H9 (cell line): Measurements from ENCODE around the gene CPXM1. TPM values are rescaled to one million over a fixed set of nuclear protein-coding genes. Genes with fewer than 3 reads are reported as not detected.

ENCODE experiments used
- DNase-seq: peaks from one replicate; pipeline ENCODE4 v3.0.0-alpha.2; 2017
- H2AFZ ChIP-seq: one replicate; pipeline ENCODE4 v1.6.1; 2013; ENCODE audit warnings: mild to moderate bottlenecking, low read length, control low read depth, moderate library complexity
- H2AK5ac ChIP-seq: 2 replicates; pipeline ENCODE4 v1.6.1; 2013; ENCODE audit warnings: low read length, control low read depth, mixed read lengths; ENCODE audit not compliant: insufficient read length
- H2BK120ac ChIP-seq: one replicate; pipeline ENCODE4 v1.6.1; 2013; ENCODE audit warnings: low read depth, mild to moderate bottlenecking, low read length, control low read depth, inconsistent platforms; ENCODE audit not compliant: poor library complexity, severe bottlenecking
- H2BK12ac ChIP-seq: 2 replicates; pipeline ENCODE4 v1.6.1; 2013; ENCODE audit warnings: low read length, control low read depth, mixed read lengths, low read depth; ENCODE audit not compliant: insufficient read length
- H2BK15ac ChIP-seq: 2 replicates; pipeline ENCODE4 v1.6.1; 2013; ENCODE audit warnings: low read depth, low read length, control low read depth
- H2BK20ac ChIP-seq: one replicate; pipeline ENCODE4 v1.6.1; 2013; ENCODE audit warnings: low read depth, mild to moderate bottlenecking, low read length, control low read depth, inconsistent platforms; ENCODE audit not compliant: poor library complexity, severe bottlenecking
- H2BK5ac ChIP-seq: 2 replicates; pipeline ENCODE4 v1.6.1; 2013; ENCODE audit warnings: low read length, control low read depth, mixed read lengths; ENCODE audit not compliant: insufficient read length
- H3K14ac ChIP-seq: 2 replicates; pipeline ENCODE4 v1.6.1; 2013; ENCODE audit warnings: low read length, control low read depth; ENCODE audit not compliant: insufficient read depth
- H3K18ac ChIP-seq: 2 replicates; pipeline ENCODE4 v1.6.1; 2013; ENCODE audit warnings: low read depth, mild to moderate bottlenecking, mixed read lengths, low read length, control low read depth; ENCODE audit not compliant: insufficient read length
- H3K23ac ChIP-seq: 2 replicates; pipeline ENCODE4 v1.6.1; 2013; ENCODE audit warnings: low read length, control low read depth, mixed read lengths, low read depth; ENCODE audit not compliant: insufficient read length
- H3K23me2 ChIP-seq: 2 replicates; pipeline ENCODE4 v1.6.1; 2013; ENCODE audit warnings: low read depth, mild to moderate bottlenecking, mixed read lengths, low read length, control low read depth; ENCODE audit not compliant: insufficient read length, poor library complexity, severe bottlenecking
- H3K27ac ChIP-seq: 2 replicates; pipeline ENCODE4 v1.5.1; 2013; ENCODE audit warnings: low read length, control low read depth, mixed read lengths, low read depth; ENCODE audit not compliant: insufficient read length
- H3K27me3 ChIP-seq: 2 replicates; pipeline ENCODE4 v1.6.1; 2013; ENCODE audit warnings: low read length, control low read depth, inconsistent platforms; ENCODE audit not compliant: insufficient read depth
- H3K4ac ChIP-seq: 2 replicates; pipeline ENCODE4 v1.6.1; 2013; ENCODE audit warnings: low read depth, mild to moderate bottlenecking, control low read depth, inconsistent platforms, low read length, moderate library complexity
- H3K4me1 ChIP-seq: 2 replicates; pipeline ENCODE4 v1.6.1; 2013; ENCODE audit warnings: low read length, control low read depth, inconsistent platforms; ENCODE audit not compliant: insufficient read depth
- H3K4me2 ChIP-seq: 2 replicates; pipeline ENCODE4 v1.6.1; 2013; ENCODE audit warnings: low read length, control low read depth, mixed read lengths; ENCODE audit not compliant: insufficient read length, insufficient read depth
- H3K56ac ChIP-seq: 2 replicates; pipeline ENCODE4 v1.6.1; 2013; ENCODE audit warnings: low read depth, mild to moderate bottlenecking, mixed read lengths, low read length, control low read depth; ENCODE audit not compliant: insufficient read length
- H3K79me1 ChIP-seq: 2 replicates; pipeline ENCODE4 v1.6.1; 2013; ENCODE audit warnings: low read depth, mild to moderate bottlenecking, moderate library complexity, low read length, control low read depth, inconsistent platforms; ENCODE audit not compliant: insufficient read depth, poor library complexity, severe bottlenecking
- H3K79me2 ChIP-seq: 2 replicates; pipeline ENCODE4 v1.6.1; 2013; ENCODE audit warnings: low read length, control low read depth, inconsistent platforms; ENCODE audit not compliant: insufficient read depth
- H3K9ac ChIP-seq: 2 replicates; pipeline ENCODE4 v1.6.1; 2013; ENCODE audit warnings: low read length, control low read depth, mixed read lengths; ENCODE audit not compliant: insufficient read length; ENCODE audit errors: extremely low read depth
- H3K9me3 ChIP-seq: one replicate; pipeline ENCODE4 v1.6.1; 2013; ENCODE audit warnings: low read depth, low read length, inconsistent platforms; ENCODE audit not compliant: control insufficient read depth
- H3T11ph ChIP-seq: one replicate; pipeline ENCODE4 v1.6.1; 2013; ENCODE audit warnings: mild to moderate bottlenecking, low read length, control low read depth, inconsistent platforms
- H4K20me1 ChIP-seq: one replicate; pipeline ENCODE4 v1.6.1; 2013; ENCODE audit not compliant: control insufficient read depth, insufficient read length, insufficient read depth
- H4K5ac ChIP-seq: 2 replicates; pipeline ENCODE4 v1.6.1; 2013; ENCODE audit warnings: low read depth, mild to moderate bottlenecking, mixed read lengths, low read length, control low read depth; ENCODE audit not compliant: insufficient read length
- H4K8ac ChIP-seq: replicated peaks from 2 replicates; pipeline ENCODE4 v1.6.1; 2013; ENCODE audit warnings: low read length, control low read depth, mixed read lengths, low read depth; ENCODE audit not compliant: insufficient read length
- H4K91ac ChIP-seq: 2 replicates; pipeline ENCODE4 v1.6.1; 2013; ENCODE audit warnings: low read depth, mild to moderate bottlenecking, moderate library complexity, mixed read lengths, low read length, control low read depth; ENCODE audit not compliant: insufficient read length
- H3K27ac Mint-ChIP-seq, 3 experiments: 2 replicates in 2 of 3; 3 replicates in 1 of 3; pipeline ENCODE4 v1.8.0; 2020 to 2021; ENCODE audit warnings: mixed read lengths in 3 of 3, mild to moderate bottlenecking in 1 of 3, moderate library complexity in 1 of 3
- H3K27me3 Mint-ChIP-seq: 2 replicates; pipeline ENCODE4 v1.8.0; 2021; ENCODE audit warnings: low read depth, mild to moderate bottlenecking, moderate library complexity, mixed read lengths
- H3K36me3 Mint-ChIP-seq, 3 experiments: 2 replicates in 2 of 3; 3 replicates in 1 of 3; pipeline ENCODE4 v1.8.0; 2020 to 2021; ENCODE audit warnings: low read depth in 3 of 3, mixed read lengths in 3 of 3; ENCODE audit not compliant: insufficient read depth in 1 of 3
- H3K4me1 Mint-ChIP-seq, 2 experiments: 2 replicates each; pipeline ENCODE4 v1.8.0; 2020; ENCODE audit warnings: mixed read lengths in 2 of 2
- H3K4me3 Mint-ChIP-seq, 2 experiments: 2 replicates in 1 of 2; 3 replicates in 1 of 2; pipeline ENCODE4 v1.8.0; 2020 to 2021; ENCODE audit warnings: mild to moderate bottlenecking in 2 of 2, mixed read lengths in 2 of 2, moderate library complexity in 1 of 2
- H3K9me3 Mint-ChIP-seq, 2 experiments: 2 replicates in 1 of 2; 3 replicates in 1 of 2; pipeline ENCODE4 v1.8.0; 2020; ENCODE audit warnings: mild to moderate bottlenecking in 2 of 2, mixed read lengths in 2 of 2, moderate library complexity in 1 of 2
- CTCF ChIP-seq: fragments of 200-600 bp; sonication (generic); conservative IDR thresholded peaks from 3 replicates; pipeline ENCODE4 v1.8.0; 2021; ENCODE audit warnings: antibody characterized with exemption, mild to moderate bottlenecking
- WGBS: extraction: QIAGEN DNeasy Blood & Tissue Kit; methylation state at CpG from one replicate; pipeline ENCODE4 v1.1.7; 2013; ENCODE audit warnings: missing lambda C conversion rate, low lambda C conversion rate, mixed read lengths; ENCODE audit not compliant: insufficient read length; ENCODE audit errors: extremely low coverage; 5-methylcytosine and 5-hydroxymethylcytosine counted together
- total RNA-seq: library from RNA; stranded (reverse); gene quantifications from 2 replicates; pipeline ENCODE4 v1.2.1, GENCODE V29; 2021

The CPXM1 gene
- total RNA-seq, 1 experiment from 2014 or later = 69.0 TPM

GRCh38 chr20:2745060-2745910, 55.1 kb downstream of the CPXM1 start:
- H4K91ac ChIP-seq = no peak overlapping the region
- H3K9me3 Mint-ChIP-seq = no peaks in the 10 kb centered on the region; a peak in 3 of 5 replicates
- no peaks in the 10 kb centered on the region for H3K79me1 ChIP-seq
- no peak overlapping the region for H4K8ac ChIP-seq
- no peak overlapping the region for H3K4me3 Mint-ChIP-seq
- no peaks in the 10 kb centered on the region for H3K36me3 Mint-ChIP-seq
- TF ChIP-seq CTCF = no peak
- H2BK20ac ChIP-seq = no peak overlapping the region
- no peak overlapping the region for H3K27ac ChIP-seq
- no peak overlapping the region for H2BK120ac ChIP-seq
- H3K23ac ChIP-seq = no peak overlapping the region
- H3K4me2 ChIP-seq = no peak overlapping the region
- H2BK12ac ChIP-seq = no peak overlapping the region
- no peak overlapping the region for H3K4ac ChIP-seq
- WGBS = no CpG with 5 or more reads among the region's 12 CpGs
- no peak overlapping the region for H3T11ph ChIP-seq
- no peak overlapping the region for H2AFZ ChIP-seq
- no peak overlapping the region for H3K27ac Mint-ChIP-seq
- peaks cover 97% of the 10 kb centered on the region for H3K27me3 Mint-ChIP-seq
- H2BK15ac ChIP-seq = no peak overlapping the region
- no peaks in the 10 kb centered on the region; the same call in 1 of the 2 replicates for H3K4me1 ChIP-seq
- no peak overlapping the region for H4K5ac ChIP-seq
- H2BK5ac ChIP-seq = no peak overlapping the region
- H3K56ac ChIP-seq = no peak overlapping the region
- no peak overlapping the region for H3K18ac ChIP-seq
- no peak overlapping the region for H2AK5ac ChIP-seq
- DNase-seq = no peak
- no peak overlapping the region for H3K14ac ChIP-seq
- no peaks in the 10 kb centered on the region for H3K9me3 ChIP-seq
- H3K4me1 Mint-ChIP-seq = peaks cover 26 to 35% of the 10 kb centered on the region in 2 experiments
- H3K23me2 ChIP-seq = peaks cover 6% of the 10 kb centered on the region
- H4K20me1 ChIP-seq = no peaks in the 10 kb centered on the region
- peaks cover 30% of the 10 kb centered on the region for H3K27me3 ChIP-seq
- no peak overlapping the region for H3K9ac ChIP-seq
- H3K79me2 ChIP-seq = no peaks in the 10 kb centered on the region

Other genes starting within 250 kb of the CPXM1 start
- gene NOP56, start 148.0 kb downstream of the CPXM1 start, total RNA-seq = 756 and 774 TPM in 2 replicates
- gene IDH3B, start 136.4 kb downstream of the CPXM1 start, total RNA-seq = 114 and 122 TPM in 2 replicates
- gene EBF4, start 107.8 kb downstream of the CPXM1 start, total RNA-seq = 3.9 and 4.3 TPM in 2 replicates
- not detected in 2 replicates for gene C20orf141, start 14.4 kb upstream of the CPXM1 start, total RNA-seq
- gene TMEM239, start 15.7 kb upstream of the CPXM1 start, total RNA-seq = not detected in 2 replicates
- gene PCED1A, start 40.0 kb upstream of the CPXM1 start, total RNA-seq = 27.2 and 30.8 TPM in 2 replicates
- 31.6 and 32.1 TPM in 2 replicates for gene VPS16, start 40.1 kb upstream of the CPXM1 start, total RNA-seq
- gene PTPRA, start 72.9 kb upstream of the CPXM1 start, total RNA-seq = 45.2 and 47.8 TPM in 2 replicates
- 0.50 and 1.1 TPM in 2 replicates for gene GNRH2, start 243.0 kb upstream of the CPXM1 start, total RNA-seq
- gene MRPS26, start 245.4 kb upstream of the CPXM1 start, total RNA-seq = 97.6 and 102 TPM in 2 replicates